Measurements from ENCODE around the gene AKAP5. TPM values are rescaled to one million over a fixed set of nuclear protein-coding genes. Genes with fewer than 3 reads are reported as not detected.

The AKAP5 gene
- total and polyA plus RNA-seq, 2 of the 8 experiments (the other 6 are each of a cell fraction or from before 2014, with no cell fraction given), result 0.50 to 3.8 TPM

GRCh38 chr14:64493455-64493854 is 28.2 kb downstream of the AKAP5 start (continued):
- TF ChIP-seq NANOG (IDR thresholded peaks at IDR 0.05; ENCODE audit: insufficient read depth, low read depth, low read length, poor library complexity, severe bottlenecking), result no peak
- no peak for TF ChIP-seq BCL11A (IDR thresholded peaks at IDR 0.05; ENCODE audit: low read depth in 2 of 2, low read length in 2 of 2)
- no peak for TF ChIP-seq SIN3A (conservative IDR thresholded peaks at IDR 0.05 in 1 of 2, IDR thresholded peaks at IDR 0.05 in 1 of 2; ENCODE audit: low read depth in 1 of 2, low read length in 2 of 2)
- TF ChIP-seq EGR1 (IDR thresholded peaks at IDR 0.05; ENCODE audit: borderline replicate concordance, low read depth, low read length), result no peak
